GM18858 (cell line): ENCODE measurements around the gene KIAA0930.

Experiments used
- ATAC-seq: cut with Tn5 transposase; IDR thresholded peaks from one replicate; pipeline ENCODE4 v1.9.1; 2021; ENCODE audit not compliant: unreplicated experiment

Gene KIAA0930

DNA sequence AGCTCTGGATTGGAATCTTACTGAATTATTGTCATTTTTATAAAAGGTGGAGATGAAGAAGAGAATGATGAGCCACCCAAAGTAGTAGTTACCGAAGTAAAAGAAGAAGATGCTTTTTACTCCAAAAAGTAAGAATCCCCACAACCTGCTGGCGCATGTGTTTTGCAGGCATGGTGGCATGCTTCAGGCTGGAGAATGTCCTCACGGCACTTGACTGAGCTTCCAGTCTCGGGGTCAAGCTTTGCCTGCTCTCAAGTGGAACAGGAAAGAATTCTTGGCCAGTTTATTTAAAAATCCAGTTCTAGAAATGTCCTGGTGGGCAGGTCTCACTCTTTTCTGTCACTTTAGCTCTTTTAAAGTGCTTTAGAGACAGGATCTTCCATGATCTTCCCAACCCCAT, 59.5 kb downstream of the KIAA0930 start:
- ATAC-seq = no peak

DNA sequence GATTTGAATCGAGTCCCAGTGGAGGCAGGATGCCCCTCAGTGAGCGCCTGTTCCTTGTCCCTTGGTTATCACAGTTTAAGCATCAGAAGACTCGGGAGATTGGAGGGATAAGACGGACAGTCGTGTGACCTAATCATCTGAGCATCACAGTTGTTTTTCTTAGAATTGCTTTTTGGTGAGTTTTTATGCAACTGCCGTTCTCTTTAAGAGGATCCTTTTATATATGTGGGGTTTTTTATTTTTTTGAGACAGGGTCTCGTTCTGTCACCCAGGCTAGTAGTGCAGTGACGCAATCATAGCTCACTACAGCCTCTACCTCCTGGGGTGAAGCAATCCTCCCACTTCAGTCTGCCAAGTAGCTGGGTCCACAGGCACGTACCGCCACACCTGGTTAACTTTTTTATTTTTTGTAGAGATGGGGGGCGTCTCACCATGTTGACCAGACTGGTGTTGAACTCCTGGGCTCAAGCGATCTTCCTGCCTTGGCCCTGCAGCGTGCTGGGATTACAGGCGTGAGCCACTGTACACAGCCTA, 60.5 kb downstream of the KIAA0930 start:
- no peak for ATAC-seq

GRCh38 chr22:45179276-45180049, 61.2 kb downstream of the KIAA0930 start:
- no peak for ATAC-seq

- no peak for ATAC-seq
Observed at GRCh38 chr22:45172881-45173585, 67.7 kb downstream of the KIAA0930 start.

GRCh38 chr22:45171830-45172229, 68.9 kb downstream of the KIAA0930 start:
- no peak for ATAC-seq

GRCh38 chr22:45169591-45170466, 70.9 kb downstream of the KIAA0930 start:
- no peak for ATAC-seq

- ATAC-seq = no peak
Observed at GRCh38 chr22:45166932-45167331, 73.8 kb downstream of the KIAA0930 start.

DNA sequence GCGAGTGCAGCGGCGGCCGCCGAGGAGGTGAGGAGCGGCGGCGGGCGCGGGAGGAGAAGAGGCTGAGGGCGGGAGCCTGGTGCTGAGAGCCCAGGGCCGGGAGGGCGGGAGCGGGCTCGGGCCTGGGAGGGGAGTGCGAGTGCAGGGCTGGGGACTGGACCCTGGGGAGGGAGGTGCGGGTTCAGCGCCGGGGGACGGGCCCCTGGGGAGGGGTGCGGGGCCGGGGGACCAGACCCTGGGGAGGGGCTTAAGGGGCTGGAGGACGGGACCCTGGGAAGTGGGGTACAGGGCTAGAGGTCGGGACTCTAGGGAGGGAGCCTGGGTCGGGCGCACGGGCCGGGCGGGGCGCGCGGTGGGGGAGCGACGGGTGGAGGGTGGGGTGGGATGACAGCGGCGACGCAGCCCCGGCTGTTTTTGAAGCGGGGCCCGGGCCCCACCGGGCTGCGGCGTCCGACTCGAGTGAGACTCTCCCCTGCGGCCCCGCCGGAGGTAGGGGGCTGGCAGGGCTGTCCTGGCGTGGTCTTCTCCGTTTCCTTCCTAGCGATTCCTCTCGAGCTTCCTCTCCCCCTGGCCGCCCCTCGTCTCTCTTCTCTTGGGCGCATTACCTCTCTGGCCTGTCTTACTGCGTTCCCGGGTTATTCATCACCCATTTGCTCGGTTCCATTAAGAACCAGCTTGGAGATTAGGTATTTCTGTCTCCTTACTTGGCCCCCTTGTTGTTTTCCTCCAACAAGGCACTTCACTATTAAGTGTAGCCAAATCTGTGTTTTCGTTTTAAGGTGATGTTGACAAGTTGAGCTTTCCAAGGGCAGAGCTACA, 76.2 kb downstream of the KIAA0930 start:
- no peak for ATAC-seq

GRCh38 chr22:45163451-45164269, 77.0 kb downstream of the KIAA0930 start, which contains the start of gene NUP50:
Gene NUP50, plus strand, starts transcription at chr22:45163925. Its CDS starts 4,253 bp downstream, at chr22:45168178.
- ATAC-seq = peak; percentile 77

DNA sequence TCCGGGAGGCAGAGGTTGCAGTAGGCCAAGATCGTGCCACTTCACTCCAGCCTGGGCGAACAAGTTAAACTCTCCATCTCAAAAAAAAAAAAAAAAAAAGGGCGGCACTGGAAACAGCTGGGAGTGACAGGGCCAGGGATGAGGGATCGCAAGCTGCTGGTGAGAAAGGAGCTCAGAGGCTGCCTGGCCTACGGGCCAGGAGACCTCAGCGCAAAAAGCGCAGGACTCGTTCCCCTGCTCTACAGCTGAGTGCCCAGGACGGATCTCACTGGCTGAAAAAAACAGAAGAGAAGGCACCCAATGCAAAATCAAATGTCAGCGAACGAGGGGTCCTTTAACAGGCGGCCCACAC, 77.6 kb downstream of the KIAA0930 start:
- ATAC-seq = no peak

GRCh38 chr22:45162531-45162930, 78.2 kb downstream of the KIAA0930 start:
- no peak for ATAC-seq

- no peak for ATAC-seq
Observed at GRCh38 chr22:45159652-45160462, 80.8 kb downstream of the KIAA0930 start.

DNA sequence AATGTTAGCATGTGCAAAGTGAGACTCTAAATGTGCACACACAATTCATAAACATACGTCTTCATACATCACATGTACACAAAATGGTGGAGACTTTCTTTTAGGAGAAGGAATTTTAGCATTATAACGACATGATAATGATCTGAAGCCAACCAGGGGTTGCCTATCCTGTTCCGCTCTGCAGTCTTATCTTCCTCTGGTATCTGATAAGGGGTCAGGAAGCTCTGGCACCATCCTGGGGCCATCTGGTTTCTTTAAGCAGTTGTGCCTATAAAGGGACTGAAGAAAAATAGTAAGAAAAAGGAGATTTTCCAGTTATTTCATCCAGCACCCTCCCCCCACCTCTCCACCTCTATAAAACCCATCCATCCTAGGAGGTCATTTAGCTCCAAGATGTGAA, 82.8 kb downstream of the KIAA0930 start:
- ATAC-seq = no peak

DNA sequence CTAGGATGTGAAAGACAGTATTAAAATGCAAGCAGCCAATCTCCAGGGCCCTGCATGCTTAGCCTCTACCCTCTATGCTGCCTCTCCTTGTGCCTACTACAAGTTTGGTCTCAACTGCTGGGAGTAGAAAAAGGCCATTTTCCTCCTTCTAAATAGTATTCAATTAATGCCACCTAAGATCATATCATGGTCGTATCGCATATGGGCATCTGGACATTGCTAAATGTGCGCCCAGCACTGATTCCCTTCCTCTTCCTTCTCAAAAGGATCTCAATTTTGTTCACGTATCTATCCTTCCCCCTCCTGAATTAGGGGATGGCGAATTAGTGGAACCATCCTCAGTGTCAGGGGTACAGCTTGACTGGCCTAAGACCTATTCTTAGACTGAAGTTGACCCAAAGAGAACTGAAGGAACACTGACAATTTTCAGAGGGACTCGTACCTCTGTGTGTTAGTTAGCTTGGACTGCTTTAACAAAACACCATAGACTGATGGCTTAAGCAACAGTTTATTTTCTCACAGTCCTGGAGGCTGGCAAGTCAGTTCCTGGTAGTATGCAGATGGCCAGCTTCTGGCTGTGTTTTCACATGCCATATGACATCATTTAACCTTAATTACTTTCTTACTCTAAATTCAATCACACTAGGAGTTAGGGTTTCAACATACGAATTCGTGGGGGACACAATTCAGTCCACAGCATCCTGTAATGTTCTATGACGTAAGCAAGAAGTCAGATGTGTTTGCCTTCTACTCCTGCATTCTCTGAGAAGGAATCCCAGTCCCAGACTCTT, 85.4 kb downstream of the KIAA0930 start:
- no peak for ATAC-seq

DNA sequence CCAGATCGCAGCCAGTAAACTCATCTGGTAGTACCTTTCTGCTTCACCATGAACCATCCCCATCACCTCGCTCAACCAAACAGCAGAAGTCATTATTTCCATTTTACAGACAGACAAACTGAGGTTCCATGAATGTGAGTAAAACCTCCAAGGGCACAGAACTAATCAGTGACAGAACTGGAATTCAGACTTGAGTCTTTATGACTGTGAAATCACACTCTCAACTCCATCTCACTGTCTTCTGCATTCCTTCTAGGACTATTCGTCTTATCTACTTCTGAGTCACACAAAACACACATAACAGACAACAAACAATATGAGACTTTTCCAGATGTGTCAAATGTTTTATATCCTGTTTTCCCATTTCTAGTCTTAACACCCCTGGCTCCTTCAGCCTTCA, 86.3 kb downstream of the KIAA0930 start:
- no peak for ATAC-seq

DNA sequence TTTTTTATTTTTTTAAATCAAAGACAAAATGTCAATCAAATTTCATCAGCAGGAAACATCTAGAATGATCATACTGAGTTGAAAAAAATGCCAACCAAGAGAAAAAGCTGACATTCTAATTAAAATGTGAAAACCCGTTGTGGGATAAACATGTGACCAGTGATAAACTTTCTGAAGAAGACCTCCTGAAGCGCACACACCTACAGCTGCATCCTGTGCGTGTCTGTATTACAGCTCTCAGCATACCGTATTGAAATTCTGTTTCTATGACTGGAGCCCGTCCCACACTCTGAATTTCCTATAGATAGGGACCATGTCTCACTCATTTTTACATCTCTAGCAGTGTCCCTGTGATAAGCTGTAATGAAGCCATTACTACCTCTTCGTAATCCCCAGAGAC, 89.2 kb downstream of the KIAA0930 start:
- ATAC-seq = no peak

DNA sequence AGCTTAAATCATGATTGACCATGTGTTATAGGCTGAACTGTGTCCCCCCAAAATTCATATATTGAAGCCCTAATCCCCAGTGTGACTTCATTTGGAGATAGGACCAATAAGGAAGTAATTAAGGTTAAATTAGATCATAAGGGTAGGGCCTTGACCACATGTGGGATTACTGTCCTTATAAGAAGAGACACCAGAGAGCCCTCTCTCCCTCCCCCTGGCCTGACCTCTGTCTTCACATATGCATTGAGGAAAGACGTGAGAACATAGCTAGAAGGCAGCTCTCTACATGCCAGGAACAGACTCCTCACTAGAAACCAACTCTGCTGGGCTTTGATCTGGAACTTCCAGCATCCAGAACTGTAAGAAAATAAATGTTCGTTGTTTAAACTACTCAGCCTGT, 90.6 kb downstream of the KIAA0930 start:
- no peak for ATAC-seq

DNA sequence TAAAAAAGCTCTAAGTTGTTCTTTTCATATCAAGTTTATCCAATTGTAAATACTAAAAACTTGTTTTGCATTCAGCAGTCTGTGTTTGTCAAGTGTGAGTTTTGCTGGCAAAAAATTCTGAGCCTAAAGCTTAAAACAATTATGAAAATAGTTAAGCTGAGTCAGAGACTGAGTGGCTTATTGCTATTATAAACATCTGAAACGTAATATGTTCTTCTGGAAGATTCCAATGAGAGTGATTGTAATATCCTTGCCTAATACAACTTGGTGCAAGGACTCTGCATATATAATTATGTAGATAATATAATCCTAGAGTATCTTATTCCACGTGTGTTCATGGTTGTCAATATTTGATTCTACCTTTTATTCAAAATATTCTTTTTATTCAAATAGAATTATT, 91.0 kb downstream of the KIAA0930 start:
- no peak for ATAC-seq
